ENCODE measurements around the gene FAM170B.

Gene FAM170B

DNA sequence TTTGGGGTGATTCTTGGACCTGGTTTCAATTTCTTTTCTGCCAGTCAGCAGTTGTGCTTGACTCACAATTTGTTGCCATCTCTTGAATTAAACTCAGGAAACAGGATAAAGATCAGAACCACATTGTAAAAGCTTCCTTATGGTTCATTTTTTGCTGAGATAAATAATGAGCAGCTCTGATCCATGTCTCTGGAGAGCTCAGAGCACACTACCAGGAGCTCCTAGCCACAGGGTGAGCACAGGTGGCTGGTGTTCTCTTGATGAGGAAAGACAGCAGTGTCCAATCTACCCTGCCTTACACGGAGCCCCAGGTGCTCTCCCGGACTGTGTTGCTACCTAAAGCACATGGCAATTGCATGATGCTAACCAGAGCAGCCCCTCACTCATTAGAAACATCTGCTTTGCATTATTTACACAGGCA, 17.2 kb upstream of the FAM170B start:
- no peak for DNase-seq

DNA sequence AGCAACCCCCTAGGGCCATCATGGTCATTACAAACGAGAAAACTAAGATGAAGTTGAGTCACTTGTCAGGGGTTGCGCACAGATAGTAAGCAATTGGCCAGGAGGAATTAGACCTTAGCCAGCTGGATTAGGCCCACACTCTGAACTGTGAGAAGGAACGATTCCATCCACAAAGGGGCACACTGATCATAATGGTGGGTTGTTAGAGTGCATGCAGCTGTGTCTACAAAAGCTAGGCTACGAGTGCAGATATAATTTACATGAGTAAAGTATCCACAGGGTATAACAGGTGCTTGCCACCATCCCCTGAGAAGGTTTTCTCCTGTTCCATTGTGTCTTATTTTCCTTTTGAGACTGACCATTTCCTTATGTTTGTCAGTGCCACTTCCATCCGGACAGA, 16.6 kb upstream of the FAM170B start:
- DNase-seq, result no peak

DNA sequence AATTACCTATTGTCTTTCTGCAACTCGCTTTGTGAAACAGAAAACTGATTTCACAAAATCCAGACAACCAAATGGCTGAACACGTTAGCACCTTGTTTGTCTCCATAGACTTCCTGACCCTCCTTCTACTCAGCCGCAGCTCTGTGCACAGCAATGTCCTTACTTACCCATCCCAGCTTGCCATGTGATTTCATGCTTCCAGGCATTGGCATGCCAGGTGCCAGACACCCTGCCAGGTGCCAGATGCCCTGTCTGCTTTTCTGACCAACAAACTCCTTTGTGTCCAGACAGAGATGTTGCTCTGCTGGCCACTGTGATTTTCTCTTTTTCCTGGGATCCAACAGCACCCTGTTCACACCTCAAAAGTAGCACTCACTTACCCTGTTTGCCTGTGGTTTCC, 16.1 kb upstream of the FAM170B start:
- DNase-seq, result no peak

DNA sequence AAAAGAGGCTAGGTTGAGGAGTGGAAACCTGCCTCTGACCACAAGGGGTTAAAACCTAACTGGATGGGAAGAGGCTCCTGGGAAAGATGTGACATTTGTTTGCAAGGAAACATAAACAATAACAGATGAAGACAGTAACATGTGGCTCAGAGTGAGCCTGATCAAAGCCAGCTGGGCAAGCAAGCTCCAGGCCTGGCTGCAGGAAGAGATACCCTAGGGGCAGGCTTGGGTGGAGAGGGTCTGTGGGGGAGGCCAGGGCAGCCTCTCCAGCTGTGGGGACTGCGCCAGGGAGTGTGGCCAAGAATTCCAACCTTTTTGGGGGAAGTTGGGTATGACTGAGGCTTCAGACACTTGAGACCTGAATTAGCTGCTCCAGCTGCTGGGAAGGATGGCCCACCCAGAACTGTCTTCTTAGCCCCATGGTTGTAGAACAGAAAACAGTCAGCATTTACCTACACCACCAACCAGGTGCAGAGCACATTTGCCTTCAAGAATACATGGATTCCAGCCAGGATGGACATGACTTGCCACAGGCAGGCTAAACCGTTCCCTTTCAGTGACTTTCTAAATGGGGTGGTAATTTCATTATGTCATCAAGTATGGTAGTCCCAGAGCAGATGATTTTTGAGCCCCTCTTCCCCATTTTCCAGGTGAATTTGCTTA, 10.4 kb upstream of the FAM170B start:
- no peak for DNase-seq

DNA sequence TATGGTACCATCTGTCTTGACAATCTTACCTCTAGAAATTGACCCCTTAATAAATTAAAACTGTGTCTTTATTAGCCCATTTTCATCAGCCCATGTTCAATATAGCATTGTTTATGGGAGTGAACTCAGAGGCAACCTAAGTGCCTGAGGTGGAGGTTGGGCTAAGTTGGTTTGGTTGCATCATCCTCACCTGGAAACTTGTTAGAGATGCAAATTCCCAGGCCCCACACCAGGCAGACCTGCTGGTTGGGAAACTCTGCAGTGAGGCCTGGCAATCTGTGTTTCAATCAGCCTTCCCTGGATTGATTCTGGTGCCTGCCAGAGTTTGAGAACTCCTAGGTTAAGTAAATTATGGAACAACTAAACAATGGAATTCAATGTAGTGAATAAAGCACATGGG, 9.4 kb upstream of the FAM170B start:
- no peak for DNase-seq

DNA sequence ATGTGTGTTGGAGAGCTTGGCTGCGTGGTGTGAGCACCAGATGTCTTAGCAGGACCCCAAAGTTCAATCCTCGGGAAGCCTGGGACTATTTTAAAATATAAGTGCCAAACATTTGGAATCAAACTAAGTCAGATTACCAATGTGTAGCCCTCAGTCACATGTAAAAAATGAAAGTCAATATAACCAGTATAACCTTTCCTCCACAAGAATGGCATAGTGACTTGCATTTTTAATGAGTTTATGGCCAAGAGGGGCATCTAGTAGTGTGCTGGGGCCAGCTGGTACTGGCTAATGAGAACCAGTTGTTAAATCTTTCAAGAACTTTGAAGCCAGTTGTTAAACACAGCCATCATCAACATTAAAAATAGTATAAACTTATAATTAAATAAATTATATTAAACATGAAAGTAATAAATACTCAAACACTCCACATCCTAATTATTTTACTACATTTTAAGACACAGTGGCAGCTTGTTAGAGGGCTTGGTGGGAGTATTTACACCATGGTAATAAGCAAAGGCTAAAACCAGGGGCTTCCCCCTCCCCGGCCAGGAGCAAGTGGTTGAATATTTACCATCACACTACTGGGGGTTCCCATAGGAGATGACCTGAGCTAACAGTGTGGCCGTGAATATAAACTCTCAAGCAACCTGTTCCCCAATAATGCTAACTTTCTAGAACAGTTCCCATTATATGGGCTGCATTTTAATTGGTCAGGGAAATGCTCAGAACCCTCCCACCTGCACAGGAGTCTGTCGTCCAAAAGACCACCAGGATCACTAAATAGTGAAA, 7.9 kb upstream of the FAM170B start:
- DNase-seq, result no peak

DNA sequence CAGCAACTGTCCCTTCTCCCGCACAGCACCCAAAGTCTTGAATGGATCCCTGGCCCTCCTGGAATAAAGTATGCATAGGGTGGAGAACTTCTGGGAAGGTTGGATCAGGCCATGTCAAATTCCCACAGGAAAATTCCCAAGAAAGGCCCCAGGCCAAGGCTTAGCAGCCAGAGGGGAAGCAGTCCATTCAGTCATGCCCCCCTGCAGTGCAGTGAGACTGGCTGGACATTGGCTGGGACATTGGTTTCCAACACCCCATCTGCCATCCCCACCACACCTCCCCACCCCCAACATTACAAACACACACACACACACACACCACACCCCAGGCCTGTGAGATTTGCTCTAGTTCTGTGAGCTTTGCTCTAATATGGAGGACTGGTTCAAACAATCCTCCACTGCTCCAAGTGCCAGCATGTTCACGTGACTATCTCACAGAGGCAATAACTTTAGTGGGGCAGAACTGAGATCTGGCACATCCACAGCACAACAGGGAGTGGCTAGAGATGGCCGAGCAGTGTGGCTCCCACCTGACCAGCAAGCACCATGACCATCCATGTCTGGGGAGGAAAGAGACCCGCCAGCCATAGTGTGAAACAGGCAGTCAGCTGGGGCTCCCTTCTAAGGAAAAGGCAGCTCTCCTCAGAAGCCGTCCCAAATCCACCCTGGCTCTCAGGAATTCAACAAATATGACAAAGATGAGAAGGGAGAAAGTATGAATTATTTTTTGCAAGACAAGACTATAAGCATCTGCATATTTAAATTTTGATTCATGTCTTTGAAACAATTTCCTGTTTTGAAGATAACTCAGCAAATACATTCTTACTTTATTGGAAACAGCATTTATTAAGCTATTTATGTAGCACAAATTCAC, 6.7 kb upstream of the FAM170B start:
- DNase-seq, result no peak

DNA sequence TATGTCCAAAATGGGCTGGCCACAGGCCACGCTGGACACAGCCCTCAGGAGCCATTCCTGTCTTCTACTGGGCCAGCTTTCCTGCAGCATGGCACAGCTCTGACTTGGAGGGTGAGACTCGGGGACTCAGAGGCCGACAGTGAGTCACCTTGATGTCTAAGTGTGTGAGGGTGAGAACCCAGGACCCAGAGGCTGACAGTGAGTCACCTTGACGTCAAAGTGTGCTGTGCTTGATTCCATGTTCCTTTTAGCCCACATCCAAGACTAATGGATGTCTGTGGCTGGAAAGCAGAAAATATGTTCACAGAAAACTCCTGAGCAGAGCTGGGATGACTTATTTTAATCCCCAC, 6.0 kb upstream of the FAM170B start:
- DNase-seq, result no peak

DNA sequence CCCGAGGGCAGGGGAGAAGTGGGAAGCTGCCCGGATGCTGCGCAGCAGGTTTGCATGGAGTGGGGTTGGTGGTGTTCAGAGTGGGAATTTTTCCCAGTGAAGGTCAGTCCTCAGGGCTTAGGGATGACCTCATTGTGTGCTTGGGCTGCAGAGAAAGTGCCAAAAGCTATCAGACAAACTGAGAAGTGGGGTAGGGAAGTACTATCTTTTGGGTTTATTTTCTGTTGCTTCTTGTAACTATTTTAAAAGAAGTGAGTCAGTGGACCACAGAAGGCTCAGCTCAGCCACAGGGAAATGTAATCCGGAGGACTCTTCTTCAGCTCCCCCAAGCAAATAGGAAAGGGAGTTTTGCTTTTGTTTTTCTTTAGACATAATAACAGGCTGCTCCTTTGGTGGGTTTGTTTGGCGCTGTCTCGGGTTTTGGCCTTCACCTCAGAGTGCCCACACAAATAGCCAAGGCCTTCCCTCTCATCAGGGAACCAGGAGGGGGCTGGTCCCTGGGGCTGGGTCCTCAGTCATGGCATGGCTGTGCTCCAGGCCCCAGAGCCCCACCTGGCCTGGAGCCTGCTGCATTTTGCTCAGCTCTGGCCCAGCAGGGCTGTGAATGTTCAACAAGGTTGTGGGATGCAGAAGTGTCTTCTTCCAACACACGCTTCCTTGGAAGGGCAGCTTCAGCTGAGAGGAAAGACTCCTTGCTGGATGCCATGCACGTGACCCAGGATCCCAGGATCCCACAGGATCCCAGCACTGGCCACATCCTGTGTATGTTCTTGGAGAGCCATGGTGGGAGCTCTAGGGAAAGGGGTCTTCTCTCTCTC, 5.4 kb upstream of the FAM170B start:
- no peak for DNase-seq

DNA sequence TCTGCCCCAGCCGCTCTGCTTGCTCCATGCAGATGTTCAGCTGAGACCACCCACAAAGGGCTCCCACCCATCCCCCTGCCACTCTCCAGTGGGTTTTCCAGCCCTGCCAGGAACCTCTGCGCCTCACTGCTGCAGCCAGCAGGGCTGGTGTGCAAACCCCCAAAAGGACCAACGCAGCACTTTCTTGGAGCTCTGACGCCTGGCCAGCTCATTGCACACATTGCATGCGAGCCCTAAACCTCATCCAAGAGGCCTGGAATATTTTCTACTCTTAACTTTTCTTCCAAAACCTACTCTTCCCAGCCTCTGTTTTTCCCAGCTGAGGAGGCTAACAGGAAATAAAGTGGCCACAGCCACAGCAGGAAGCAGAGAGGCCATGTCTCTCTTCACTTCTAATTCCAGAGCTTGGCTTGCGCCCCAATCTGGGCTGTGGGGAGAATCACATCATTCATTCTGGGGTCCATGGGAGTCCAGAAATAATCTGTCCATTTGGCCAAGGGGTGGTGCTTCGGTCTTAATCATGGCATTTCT, 4.6 kb upstream of the FAM170B start:
- DNase-seq, result no peak

DNA sequence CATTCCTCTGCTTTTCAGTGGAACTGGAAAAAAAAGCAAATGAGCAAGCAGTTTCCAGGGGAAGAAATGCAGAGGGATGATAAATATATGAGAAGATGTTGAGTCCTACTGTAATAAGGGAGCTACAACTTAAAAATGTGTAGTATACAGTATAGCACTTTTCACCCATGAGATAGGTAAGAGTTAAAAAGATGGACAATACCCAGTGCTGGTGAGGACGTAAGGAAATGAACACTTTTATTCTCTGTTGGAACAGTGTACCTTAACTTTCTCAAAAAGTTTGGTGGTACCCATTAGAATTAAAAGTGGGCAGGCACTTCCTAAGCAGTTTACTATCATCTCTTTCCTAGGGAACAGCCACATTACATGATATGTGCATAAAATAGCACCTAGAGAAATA, 2.7 kb upstream of the FAM170B start:
- DNase-seq, result no peak

DNA sequence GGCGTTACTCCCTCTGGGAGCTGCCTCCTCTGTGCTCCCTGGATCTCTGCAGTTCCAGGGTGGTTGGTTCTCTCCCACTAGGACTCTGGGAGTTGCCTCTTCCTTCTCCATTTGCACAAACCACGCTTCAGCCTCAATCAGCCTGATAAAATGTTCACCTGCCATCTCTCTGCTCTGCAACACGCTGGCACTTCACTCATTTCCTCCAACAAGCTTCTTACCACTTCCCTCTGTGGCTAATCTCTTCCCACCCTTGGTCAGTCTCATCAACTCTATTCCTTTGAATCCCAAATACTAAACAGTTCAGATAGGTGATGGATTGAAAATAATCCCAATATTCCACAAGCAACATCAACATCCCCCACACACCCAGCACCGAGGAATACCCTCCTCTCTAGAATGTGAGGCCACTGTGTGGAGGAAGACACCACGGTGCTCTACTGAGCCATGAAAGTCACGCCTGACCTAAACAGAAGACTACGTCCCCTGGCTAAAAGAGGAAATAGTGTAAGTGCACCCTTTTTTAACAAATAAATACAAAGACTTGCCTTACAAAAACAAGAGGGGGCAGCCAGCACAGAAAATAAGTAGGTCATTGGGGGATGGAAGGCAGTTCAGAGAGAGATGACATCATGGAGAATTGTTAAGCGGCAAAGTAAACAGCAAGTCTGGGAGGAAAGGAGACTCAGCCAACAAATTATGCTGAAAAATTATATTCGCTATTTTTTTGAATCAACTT, 1.9 kb upstream of the FAM170B start:
- no peak for DNase-seq

DNA sequence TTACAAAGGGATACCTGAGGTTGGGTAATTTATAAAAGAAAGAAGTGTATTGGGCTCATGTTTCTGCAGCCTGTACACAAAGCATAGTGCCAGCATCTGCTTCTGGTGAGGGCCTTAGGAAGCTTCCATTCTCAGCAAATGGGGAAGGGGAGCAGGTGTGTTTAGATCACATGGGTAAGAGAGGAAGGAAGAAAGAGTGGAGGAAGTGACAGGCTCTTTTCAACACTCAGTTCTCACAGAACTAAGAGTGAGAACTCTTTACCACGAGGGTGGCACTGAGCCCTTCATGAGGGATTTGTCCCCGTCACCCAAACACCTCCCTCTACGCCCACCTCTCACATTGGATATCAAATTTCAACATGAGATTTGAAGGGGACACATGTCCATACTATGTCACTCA, 506 bp upstream of the FAM170B start:
- no peak for DNase-seq

DNA sequence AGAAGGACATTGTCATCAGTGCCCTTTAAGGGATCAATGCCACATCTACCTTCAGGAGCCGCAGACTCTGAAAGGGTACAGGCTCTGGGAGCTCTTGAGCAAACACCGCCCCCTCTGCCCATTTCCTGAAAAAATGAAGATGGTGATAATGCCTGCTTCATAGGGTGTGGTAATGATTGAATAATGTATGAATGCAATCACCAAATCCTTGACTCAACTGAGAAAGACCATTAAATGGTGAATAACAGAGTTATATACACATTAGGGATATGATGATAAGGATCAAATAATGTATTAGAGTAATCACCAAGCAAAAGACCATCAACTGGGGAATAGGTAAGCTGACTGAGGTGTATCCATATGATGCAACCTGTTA, 1.5 kb downstream of the FAM170B start:
- DNase-seq, result no peak

DNA sequence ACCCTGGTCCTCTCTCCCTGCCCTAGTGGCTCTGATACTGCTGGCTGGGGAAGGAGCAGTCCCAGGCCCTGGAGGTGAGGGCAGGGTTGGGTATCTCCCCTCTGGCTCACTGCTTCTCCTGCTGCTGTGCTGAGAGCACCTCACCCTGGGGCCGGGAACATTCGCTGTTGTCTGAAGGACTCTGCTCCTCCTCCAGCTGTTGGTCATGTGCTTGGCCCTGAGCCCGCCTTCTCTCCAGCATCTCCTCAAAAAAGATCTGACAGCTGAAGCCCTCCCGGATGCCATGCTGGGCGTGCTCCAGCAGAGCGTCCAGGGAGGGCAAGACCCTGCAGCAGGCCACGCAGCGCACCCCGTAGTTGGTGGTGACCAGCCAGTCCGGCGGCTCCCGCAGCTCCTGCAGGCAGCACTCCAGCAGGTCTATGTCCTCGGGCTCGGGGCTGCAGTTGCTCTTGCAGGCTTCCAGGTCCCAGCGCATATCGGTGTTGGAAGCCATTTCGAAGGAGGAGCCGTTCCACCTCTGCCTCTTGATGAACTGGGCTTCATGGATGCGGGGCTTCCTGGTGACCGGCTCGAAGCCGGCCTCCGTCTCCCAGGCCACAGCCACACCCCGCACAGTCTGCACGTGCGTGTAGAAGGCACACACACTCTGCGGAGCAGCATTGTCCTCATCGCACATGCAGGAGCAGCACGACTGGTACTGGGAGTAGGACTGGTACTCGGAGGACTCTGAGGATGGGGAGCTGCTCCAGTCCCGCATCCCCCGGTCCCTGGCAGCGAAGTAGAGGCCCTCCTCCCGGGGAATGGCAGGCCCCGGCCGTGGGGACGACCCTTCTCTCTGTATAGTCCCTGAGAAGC, 2.1 kb downstream of the FAM170B start:
- no peak for DNase-seq

DNA sequence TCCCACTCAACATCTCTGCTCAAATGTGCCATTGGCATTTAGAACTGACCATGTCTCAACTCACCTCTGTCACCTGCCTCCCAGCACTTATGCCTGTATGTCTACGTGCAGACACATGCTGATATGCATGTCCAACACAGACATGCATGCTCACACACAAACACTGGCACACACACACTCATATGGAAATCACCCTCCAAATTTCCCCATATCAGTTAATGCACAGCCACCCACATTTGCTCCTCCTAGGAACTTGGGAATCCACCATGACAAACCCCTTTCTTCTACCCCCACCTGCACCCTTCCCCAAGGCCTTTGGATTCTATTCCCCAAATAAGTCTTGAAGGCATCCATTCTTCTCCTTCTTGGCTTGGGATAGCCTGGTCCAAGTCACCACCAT, 4.4 kb downstream of the FAM170B start:
- DNase-seq, result no peak

DNA sequence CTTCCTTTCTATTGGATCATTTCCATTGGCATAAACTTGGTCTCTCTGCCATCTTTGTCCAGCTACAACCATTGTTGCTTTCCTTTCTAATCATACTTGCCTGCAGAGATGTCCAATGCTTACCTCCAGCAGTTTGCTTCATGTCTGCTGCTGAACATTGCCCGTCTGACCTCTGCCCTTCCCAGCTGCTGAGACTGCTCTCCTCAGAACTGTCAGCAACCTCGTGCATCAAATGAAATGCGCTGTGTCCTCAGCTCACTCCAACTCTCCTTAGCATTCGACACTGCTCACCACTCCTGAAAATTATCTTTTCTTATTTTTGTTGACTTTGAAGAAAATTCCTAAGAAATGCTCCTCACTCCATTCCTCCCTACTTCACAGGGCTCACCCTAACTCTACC, 5.0 kb downstream of the FAM170B start:
- no peak for DNase-seq

DNA sequence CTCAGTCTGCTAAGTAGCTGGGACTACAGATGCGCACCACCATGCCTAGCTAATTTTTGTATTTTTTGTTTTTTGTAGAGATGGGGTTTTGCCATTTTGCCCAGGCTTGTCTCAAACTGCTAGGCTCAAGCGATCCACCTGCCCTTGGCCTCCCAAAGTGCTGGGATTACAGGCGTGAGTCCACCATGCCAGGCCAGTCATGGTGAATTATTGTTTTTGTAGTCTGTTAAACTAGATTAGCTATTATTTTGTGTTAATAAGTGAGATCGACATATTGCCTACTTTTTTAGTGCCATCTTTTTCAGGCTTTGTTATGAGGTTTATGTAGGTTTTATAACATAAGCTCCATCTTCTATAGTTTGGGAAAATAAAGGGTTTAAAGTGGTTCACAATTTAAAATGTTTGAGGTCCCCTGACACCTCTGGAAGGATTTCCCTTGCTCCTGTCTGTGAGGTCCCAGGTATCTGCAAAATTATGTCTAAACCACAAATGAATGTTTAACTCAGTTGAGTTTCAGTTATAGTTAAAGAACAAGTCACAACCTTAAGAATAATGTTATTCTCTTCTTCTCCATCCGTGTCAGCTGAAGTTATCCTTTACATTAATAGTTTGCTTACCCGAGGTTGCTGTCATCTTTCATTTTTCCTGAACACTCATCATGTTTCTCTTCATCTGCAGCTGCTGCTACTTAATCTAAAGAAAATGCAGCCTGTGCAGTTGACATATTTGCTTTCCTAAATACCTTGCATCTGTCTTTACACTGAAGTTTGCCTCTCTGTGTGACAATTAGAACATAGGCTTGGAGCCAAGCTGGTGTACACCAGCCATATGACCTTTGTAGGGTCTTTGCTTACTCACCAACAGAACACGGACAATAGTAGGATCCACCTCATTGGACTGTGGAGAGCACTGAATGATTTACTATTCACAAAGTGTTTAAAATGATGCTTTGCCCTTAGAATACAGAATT, 9.6 kb downstream of the FAM170B start:
- no peak for DNase-seq

DNA sequence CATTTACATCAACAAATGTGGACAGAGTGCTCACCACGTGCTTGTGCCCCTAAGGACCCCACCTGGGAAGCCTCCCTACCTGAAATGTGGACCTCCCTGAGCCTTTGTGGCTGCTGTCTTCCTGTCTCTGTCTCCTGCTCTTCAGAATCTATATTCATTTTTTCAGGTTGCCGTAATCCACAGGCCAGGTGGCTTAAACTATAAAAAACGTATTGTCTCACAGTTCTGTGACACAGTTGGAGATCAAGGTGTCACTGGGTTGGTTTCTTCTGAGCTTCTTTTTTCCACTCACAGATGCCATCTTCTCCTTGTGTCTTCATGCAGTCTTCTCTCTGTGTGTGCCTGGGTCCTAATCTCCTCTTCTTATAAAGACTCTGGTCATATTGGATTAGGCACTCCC, 12.9 kb downstream of the FAM170B start:
- DNase-seq, result no peak

DNA sequence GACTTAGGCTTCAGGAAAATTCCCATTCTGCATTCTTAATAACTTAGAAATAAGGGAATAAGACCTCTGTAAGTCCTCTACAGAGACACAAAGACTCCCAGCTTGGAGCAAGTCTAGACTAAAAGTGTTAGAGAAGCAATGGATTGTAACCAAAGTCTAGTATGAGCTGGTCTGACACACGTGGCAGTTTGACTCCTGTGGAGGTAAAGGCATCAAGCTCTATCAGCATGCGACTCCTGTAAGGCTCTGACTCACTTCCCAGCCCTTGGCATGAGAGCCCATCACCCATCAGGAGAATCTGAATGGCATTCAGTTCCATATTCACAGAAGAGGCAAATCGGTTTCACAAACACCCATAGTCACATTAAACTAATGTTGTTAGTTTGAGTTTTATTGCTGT, 14.1 kb downstream of the FAM170B start:
- no peak for DNase-seq
